Measurements from ENCODE around the gene SETD1B.
A peak's percentile ranks its signal among the peaks of the same experiment; 100 is the strongest.
"Not testable (repeated sequence)": the region's sequence is repeated elsewhere in the genome, so short reads cannot be mapped to it uniquely, and the experiment has no call there.

SETD1B gene

GRCh38 chr12:121803861-121804416 lies at the start of gene SETD1B:
Gene SETD1B, plus strand, starts transcription at chr12:121804009. Its CDS starts 729 bp downstream, at chr12:121804738.
- Histone ChIP-seq H3K9me3 (no peaks in the 10 kb centered on the region), H3K36me3 (peaks cover 22% of the 10 kb centered on the region), H3K27me3 (no peaks in the 10 kb centered on the region), H3K4me3 (ENCODE audit: low read depth in 1 of 2, low read length in 1 of 2) (peak within 1 kb of the TSS; percentile 84 to 95), H3K4me1 (ENCODE audit: control insufficient read depth in 1 of 2, insufficient read depth in 1 of 2, low read depth in 1 of 2, low read length in 1 of 2) (peaks cover 55 to 60% of the 10 kb centered on the region in 2 experiments), H3K27ac (peak within 1 kb of the TSS; percentile 100)
- TF ChIP-seq CTCF (IDR thresholded peaks at IDR 0.05): no peak

GRCh38 chr12:121754836-121755235 lies 49.0 kb upstream of the SETD1B start:
- Histone ChIP-seq H3K9me3 (no peaks in the 10 kb centered on the region), H3K36me3 (no peaks in the 10 kb centered on the region), H3K27me3 (no peaks in the 10 kb centered on the region), H3K4me1 (ENCODE audit: control insufficient read depth in 1 of 2, insufficient read depth in 1 of 2, low read depth in 1 of 2, low read length in 1 of 2) (no peaks in the 10 kb centered on the region), H3K4me3 (ENCODE audit: low read depth in 1 of 2, low read length in 1 of 2) (no peak overlapping the region), H3K27ac (no peak overlapping the region)
- no peak for TF ChIP-seq CTCF (IDR thresholded peaks at IDR 0.05)

GRCh38 chr12:121755591-121755990 lies 48.2 kb upstream of the SETD1B start:
- no peaks in the 10 kb centered on the region for H3K27me3 ChIP-seq
- H3K4me3 ChIP-seq (ENCODE audit: low read depth in 1 of 2, low read length in 1 of 2): no peak overlapping the region
- no peaks in the 10 kb centered on the region for H3K36me3 ChIP-seq
- H3K4me1 ChIP-seq (ENCODE audit: control insufficient read depth in 1 of 2, insufficient read depth in 1 of 2, low read depth in 1 of 2, low read length in 1 of 2): no peaks in the 10 kb centered on the region
- H3K27ac ChIP-seq: no peak overlapping the region
- H3K9me3 ChIP-seq: no peaks in the 10 kb centered on the region
- TF ChIP-seq CTCF (IDR thresholded peaks at IDR 0.05): no peak

GRCh38 chr12:121758536-121758935 lies 45.3 kb upstream of the SETD1B start:
- H3K36me3 ChIP-seq, H3K27me3 ChIP-seq: not testable (repeated sequence)

GRCh38 chr12:121762269-121762668 lies 41.5 kb upstream of the SETD1B start:
- Histone ChIP-seq H3K4me3 (ENCODE audit: low read depth in 1 of 2, low read length in 1 of 2) (no peak overlapping the region), H3K36me3 (no peaks in the 10 kb centered on the region), H3K9me3 (no peaks in the 10 kb centered on the region), H3K27ac (no peak overlapping the region), H3K27me3 (no peaks in the 10 kb centered on the region), H3K4me1 (ENCODE audit: control insufficient read depth in 1 of 2, insufficient read depth in 1 of 2, low read depth in 1 of 2, low read length in 1 of 2) (no peaks in the 10 kb centered on the region)
- no peak for TF ChIP-seq CTCF (IDR thresholded peaks at IDR 0.05)

More at GRCh38 chr12:121758536-121758935, 45.3 kb upstream of the SETD1B start:
- not testable (repeated sequence) for H3K4me1 ChIP-seq (ENCODE audit: control insufficient read depth in 1 of 2, insufficient read depth in 1 of 2, low read depth in 1 of 2, low read length in 1 of 2); H3K4me3 ChIP-seq (ENCODE audit: low read depth in 1 of 2, low read length in 1 of 2); H3K27ac ChIP-seq; H3K9me3 ChIP-seq

- no peaks in the 10 kb centered on the region for H3K4me1 ChIP-seq (ENCODE audit: control insufficient read depth in 1 of 2, insufficient read depth in 1 of 2, low read depth in 1 of 2, low read length in 1 of 2)
- no peaks in the 10 kb centered on the region for H3K9me3 ChIP-seq
- H3K36me3 ChIP-seq: no peaks in the 10 kb centered on the region
- no peak overlapping the region for H3K27ac ChIP-seq
- H3K4me3 ChIP-seq (ENCODE audit: low read depth in 1 of 2, low read length in 1 of 2): no peak overlapping the region
- no peak for TF ChIP-seq CTCF (IDR thresholded peaks at IDR 0.05)
- H3K27me3 ChIP-seq: no peaks in the 10 kb centered on the region
These were observed 39.0 kb upstream of the SETD1B start for GRCh38 chr12:121764808-121765207.

Data from neutrophil (primary cell).